Astrocyte (in vitro differentiated cells and primary cell): ENCODE data around the gene GRAP2.

Experiments
- EZH2 ChIP-seq: IDR thresholded peaks from 2 replicates; pipeline ENCODE4 v1.6.1; 2012; ENCODE audit warnings: mild to moderate bottlenecking, low read length, inconsistent platforms; ENCODE audit not compliant: insufficient read depth
- TF ChIP-seq, protein P1 (sequence below): IDR thresholded peaks from 2 replicates; pipeline ENCODE4 v1.5.1; 2011; ENCODE audit warnings: low read depth, mild to moderate bottlenecking, inconsistent platforms, low read length, moderate library complexity; ENCODE audit not compliant: insufficient read depth

DNA sequence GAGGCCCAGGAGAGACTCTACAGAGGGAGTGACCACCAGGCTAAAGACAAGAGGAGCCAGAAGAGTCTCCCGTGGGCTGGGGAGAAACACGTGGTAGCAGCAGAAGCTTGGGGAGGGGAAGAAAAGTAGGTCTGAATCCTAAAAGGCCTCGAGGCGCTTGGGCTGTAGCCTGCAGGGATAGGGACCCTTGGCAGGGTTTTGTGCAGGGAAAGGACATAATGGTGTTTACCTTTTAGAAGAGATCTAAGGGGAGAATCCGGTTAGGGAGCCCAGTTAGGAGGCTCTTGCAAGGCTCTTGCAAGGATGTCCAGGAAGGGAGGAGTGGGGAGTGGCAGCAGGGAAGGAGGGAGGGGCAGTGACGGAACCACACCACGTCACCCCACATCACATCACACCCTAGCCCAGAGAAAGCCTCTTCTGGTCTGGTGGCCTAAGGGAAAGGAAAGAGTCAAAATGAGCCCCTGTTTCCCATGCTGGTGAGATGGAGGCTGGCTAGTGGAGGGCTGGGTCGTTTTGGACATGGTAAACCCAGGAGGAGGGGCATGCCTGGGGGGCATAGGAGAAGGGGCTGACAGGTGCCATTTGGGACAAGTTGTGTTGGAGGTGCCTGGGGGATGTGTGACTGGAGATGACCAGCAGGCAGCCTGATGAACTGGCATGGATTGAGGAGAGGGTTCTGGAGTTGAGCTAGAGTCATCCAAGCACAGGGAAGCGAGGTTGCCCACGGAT, 87.7 kb downstream of the GRAP2 start:
- TF ChIP-seq, protein P1, sequence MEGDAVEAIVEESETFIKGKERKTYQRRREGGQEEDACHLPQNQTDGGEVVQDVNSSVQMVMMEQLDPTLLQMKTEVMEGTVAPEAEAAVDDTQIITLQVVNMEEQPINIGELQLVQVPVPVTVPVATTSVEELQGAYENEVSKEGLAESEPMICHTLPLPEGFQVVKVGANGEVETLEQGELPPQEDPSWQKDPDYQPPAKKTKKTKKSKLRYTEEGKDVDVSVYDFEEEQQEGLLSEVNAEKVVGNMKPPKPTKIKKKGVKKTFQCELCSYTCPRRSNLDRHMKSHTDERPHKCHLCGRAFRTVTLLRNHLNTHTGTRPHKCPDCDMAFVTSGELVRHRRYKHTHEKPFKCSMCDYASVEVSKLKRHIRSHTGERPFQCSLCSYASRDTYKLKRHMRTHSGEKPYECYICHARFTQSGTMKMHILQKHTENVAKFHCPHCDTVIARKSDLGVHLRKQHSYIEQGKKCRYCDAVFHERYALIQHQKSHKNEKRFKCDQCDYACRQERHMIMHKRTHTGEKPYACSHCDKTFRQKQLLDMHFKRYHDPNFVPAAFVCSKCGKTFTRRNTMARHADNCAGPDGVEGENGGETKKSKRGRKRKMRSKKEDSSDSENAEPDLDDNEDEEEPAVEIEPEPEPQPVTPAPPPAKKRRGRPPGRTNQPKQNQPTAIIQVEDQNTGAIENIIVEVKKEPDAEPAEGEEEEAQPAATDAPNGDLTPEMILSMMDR, result no peak
- no peak for TF ChIP-seq EZH2
